GM12872 (cell line): Measurements from ENCODE around the gene RBMS2.

ENCODE experiments used
- TF ChIP-seq, protein P1 (sequence below): IDR thresholded peaks from 3 replicates; pipeline ENCODE4 v1.5.1; 2011; ENCODE audit warnings: low read depth, mild to moderate bottlenecking, low read length, moderate library complexity; ENCODE audit not compliant: insufficient read depth

RBMS2 gene

DNA sequence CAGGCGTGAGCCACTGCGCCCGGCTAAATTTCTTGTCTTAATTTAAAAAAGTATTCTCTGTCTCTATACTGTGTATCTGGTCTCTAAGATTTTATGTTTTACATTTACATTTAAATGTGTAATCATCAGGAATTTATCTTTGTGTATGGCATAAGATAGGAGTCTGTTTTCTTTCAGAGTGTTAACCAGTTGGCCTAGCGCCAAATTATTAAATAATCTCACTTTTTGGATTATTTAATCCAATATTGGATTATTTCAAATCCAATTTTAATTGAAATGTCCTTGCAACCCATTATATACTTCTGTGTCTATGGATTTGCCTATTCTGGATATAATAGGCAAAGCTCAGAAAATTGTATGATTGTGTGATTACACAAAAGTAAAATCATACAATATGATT is 63.5 kb downstream of the RBMS2 start:
- TF ChIP-seq, protein P1, sequence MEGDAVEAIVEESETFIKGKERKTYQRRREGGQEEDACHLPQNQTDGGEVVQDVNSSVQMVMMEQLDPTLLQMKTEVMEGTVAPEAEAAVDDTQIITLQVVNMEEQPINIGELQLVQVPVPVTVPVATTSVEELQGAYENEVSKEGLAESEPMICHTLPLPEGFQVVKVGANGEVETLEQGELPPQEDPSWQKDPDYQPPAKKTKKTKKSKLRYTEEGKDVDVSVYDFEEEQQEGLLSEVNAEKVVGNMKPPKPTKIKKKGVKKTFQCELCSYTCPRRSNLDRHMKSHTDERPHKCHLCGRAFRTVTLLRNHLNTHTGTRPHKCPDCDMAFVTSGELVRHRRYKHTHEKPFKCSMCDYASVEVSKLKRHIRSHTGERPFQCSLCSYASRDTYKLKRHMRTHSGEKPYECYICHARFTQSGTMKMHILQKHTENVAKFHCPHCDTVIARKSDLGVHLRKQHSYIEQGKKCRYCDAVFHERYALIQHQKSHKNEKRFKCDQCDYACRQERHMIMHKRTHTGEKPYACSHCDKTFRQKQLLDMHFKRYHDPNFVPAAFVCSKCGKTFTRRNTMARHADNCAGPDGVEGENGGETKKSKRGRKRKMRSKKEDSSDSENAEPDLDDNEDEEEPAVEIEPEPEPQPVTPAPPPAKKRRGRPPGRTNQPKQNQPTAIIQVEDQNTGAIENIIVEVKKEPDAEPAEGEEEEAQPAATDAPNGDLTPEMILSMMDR, result no peak

DNA sequence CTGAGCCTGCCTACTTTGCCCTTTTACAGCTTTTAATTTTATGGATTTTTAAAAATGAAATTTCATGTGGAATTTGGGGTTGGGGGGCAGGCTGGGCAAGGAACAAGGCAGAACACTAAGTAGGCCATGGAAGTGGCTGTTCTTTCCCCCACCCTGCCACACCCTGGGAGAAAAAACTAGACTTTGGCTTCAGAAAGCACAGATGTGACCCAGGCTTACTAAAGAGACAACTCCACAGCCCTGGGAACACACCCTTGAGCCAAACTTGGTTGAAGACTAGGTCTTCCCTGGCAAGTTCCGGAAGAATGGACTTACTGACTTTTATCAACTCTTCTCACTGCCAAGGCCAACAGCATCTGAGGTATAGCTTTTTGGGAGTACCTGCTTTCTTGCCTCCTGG is 68.2 kb downstream of the RBMS2 start:
- TF ChIP-seq, protein P1, result no peak

DNA sequence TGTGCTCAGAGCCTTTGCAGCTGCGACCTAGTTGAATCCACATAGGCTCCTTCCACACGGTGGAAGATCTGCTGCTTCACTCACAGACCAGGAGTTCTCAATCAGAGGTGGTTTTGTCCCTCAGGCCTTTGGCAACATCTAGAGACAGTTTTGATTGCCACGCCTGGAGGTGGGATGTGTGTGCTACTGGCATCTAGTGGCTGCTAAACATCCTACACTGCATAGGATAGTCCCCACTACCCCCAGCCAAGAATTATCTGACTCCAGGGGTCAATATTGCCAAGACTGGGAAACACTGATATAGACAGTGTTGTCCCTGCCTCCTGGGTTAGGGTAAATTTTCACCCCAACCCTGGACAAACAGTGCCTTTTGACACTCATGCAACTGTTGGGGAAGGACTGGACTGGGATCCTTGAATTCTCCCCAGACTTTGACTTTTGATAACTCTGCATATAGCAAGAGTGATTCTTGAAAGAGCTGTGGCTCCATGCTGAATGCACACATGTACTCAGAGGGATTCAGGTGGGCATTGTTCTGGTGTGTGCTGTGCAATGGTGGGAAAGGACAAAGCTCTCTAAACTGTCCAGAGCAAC is 68.7 kb downstream of the RBMS2 start:
- TF ChIP-seq, protein P1, result peak; percentile 79

DNA sequence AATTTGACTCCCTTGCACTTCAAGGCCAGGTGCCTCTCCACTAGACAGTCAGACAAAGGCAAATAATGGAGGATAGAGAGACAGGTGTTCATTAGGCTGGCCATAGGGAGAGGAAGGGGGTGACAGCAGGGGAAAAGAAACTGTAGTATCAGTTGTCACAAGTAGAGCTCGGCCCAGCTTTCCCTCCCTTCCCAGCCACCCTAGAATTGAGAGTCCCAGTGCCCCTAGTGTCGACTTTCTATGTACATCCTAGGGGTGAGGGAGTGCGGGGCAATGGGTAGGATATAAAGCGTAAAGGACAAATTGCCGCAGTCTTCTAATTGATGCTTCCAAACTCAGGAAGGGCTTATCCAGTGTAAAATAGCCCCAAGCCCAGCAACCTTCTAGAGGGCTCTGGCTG is 69.5 kb downstream of the RBMS2 start:
- TF ChIP-seq, protein P1, result no peak

DNA sequence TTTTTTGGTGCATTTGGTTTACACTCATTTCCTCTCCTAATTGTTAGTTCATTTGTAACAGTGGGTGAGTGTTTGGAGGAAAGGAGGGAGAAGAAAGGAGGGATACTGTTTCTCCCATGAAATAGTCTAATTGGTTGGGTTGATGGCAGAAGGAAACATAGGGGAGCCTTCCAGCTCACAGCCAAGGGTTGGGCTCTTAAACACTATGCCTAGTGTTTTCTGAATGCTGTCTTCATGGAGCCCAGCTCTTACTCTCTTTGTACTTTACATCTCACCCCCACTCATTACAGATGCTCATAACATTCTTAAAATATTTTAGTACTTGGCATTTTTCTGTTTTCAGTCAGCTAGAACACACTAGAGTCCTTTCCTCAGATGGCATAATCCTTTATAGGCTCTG is 70.3 kb downstream of the RBMS2 start:
- TF ChIP-seq, protein P1, result no peak

DNA sequence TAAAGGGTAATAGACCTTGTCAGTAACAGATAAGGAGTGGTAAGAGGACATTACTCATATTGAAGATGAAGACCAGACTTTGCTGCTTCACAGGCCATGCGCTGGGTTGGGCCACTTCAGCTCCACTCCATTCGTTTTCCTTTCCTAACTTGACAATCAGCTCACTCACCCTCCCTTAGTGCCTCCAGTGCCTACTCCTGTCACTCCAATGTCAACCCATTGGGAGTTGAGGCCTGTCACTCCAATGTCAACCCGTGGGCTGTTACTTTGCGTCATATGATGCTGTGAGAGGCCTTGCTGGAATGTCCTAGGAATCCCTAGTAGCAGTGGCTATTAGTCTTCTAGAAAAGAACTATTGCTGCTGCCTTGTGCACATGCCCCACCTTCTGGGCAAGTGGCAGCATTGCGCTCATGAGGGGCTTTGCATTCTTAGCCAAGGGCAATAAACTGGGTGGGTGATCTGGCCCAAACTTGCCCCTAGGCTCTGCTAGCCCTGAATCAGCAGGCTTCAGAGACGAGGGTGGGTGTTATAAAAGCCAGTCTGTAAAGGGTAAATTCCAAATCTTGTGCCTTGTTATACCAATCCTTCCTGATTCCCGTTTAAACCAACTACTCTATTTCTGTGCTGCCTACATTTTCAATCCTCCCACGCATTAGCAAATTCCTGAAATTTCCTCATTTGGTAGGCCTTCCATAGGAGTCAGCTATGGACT is 72.4 kb downstream of the RBMS2 start:
- TF ChIP-seq, protein P1, result peak; percentile 93

DNA sequence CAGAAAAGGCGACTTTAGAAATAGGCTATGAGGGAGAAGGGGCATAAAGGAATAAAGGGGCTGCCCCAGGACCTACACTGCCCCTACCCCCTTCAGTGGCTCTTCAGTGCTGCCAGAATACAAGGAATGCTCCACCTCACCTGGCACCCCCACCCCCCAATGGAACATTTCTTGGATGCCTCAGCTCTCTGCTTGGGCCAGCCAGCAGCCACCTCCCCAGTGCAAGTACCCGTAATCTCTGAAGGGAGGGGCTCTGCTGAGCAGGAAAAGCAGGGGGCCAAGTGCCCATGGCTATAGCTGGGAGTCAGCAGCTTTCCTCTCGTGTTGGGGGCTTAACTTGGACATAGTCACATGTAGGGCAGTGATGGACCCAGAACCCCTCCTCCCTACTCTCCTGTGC is 75.2 kb downstream of the RBMS2 start:
- TF ChIP-seq, protein P1, result no peak
